Tibial nerve (tissue), 4 donors: Measurements from ENCODE around the gene CLEC16A. TPM values are rescaled to one million over a fixed set of nuclear protein-coding genes. Genes with fewer than 3 reads are reported as not detected.

Experiments
- DNase-seq, 2 donors: peaks; one replicate each; pipeline ENCODE4 v3.0.0-alpha.2; 2019; ENCODE audit warnings: low spot score in 2 of 2
- H3K27ac ChIP-seq, 4 donors: fragments of 200-600 bp; sonication (generic) in 3 of 4; one replicate each; pipeline ENCODE4 v1.5.1; 2017 to 2019; ENCODE audit warnings: mild to moderate bottlenecking in 1 of 4
- H3K27me3 ChIP-seq, 2 donors: fragments of 200-600 bp; sonication (generic) in 1 of 2; one replicate each; pipeline versions ENCODE4 v1.5.1 to v1.6.0; 2017 to 2019
- H3K36me3 ChIP-seq, 3 donors: fragments of 200-600 bp; sonication (generic); one replicate each; pipeline ENCODE4 v1.5.1; 2018 to 2019
- H3K4me1 ChIP-seq, 4 donors: fragments of 200-600 bp; sonication (generic) in 3 of 4; one replicate each; pipeline ENCODE4 v1.5.1; 2017 to 2019
- H3K4me3 ChIP-seq, 4 donors: fragments of 200-600 bp; sonication (generic) in 3 of 4; one replicate each; pipeline ENCODE4 v1.5.1; 2017 to 2019; ENCODE audit warnings: mild to moderate bottlenecking in 1 of 4, moderate library complexity in 1 of 4
- H3K9me3 ChIP-seq, 4 donors: fragments of 200-600 bp; sonication (generic) in 3 of 4; one replicate each; pipeline ENCODE4 v1.5.1; 2017 to 2019
- EP300 ChIP-seq, 2 donors: sonication (generic); formaldehyde crosslinking; IDR thresholded peaks; one replicate each; pipeline ENCODE4 v1.6.1; 2017; ENCODE audit warnings: antibody characterized with exemption in 2 of 2, mild to moderate bottlenecking in 1 of 2
- POLR2A ChIP-seq, 2 donors: fragments of 450-650 bp; IDR thresholded peaks; one replicate each; pipeline ENCODE4 v1.6.1; 2017; ENCODE audit warnings: antibody characterized with exemption in 2 of 2, mild to moderate bottlenecking in 2 of 2, moderate library complexity in 2 of 2
- WGBS, 2 donors: methylation state at CpG; one replicate each; pipeline ENCODE4 v1.1.5; 2018; 5-methylcytosine and 5-hydroxymethylcytosine counted together
- total RNA-seq, 4 donors: library from RNA; depleted of rRNA; stranded (reverse); fragments of >200 nt; gene quantifications; one replicate each; pipeline ENCODE4 v1.1.0, GENCODE V29; 2016
- TF ChIP-seq, protein P1 (sequence below), 5 experiments: fragments of 200-600 bp in 3 of 5; fragments of 450-650 bp in 2 of 5; sonication (generic) in 3 of 5; IDR thresholded peaks; one replicate each; pipeline ENCODE4 v1.5.1; 2016 to 2019; ENCODE audit warnings: antibody characterized with exemption in 5 of 5, mild to moderate bottlenecking in 3 of 5, moderate library complexity in 2 of 5

CLEC16A gene
- total RNA-seq, 4 donors from 2014 or later: 37.4 to 70.2 (median 55.2) TPM

- WGBS, 2 donors: 95 to 96% methylated on average over 11 of the region's 11 CpGs
- no peak overlapping the region for H3K27ac ChIP-seq
- no peaks in the 10 kb centered on the region for H3K27me3 ChIP-seq
- no peak overlapping the region for H3K4me3 ChIP-seq
- peaks cover 0 to 64% (median 0%) of the 10 kb centered on the region in 3 donors for H3K36me3 ChIP-seq
- no peaks in the 10 kb centered on the region for H3K9me3 ChIP-seq
- no peaks in the 10 kb centered on the region for H3K4me1 ChIP-seq
- TF ChIP-seq, protein P1, sequence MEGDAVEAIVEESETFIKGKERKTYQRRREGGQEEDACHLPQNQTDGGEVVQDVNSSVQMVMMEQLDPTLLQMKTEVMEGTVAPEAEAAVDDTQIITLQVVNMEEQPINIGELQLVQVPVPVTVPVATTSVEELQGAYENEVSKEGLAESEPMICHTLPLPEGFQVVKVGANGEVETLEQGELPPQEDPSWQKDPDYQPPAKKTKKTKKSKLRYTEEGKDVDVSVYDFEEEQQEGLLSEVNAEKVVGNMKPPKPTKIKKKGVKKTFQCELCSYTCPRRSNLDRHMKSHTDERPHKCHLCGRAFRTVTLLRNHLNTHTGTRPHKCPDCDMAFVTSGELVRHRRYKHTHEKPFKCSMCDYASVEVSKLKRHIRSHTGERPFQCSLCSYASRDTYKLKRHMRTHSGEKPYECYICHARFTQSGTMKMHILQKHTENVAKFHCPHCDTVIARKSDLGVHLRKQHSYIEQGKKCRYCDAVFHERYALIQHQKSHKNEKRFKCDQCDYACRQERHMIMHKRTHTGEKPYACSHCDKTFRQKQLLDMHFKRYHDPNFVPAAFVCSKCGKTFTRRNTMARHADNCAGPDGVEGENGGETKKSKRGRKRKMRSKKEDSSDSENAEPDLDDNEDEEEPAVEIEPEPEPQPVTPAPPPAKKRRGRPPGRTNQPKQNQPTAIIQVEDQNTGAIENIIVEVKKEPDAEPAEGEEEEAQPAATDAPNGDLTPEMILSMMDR (IDR thresholded peaks at IDR 0.05): no peak
- TF ChIP-seq POLR2A (IDR thresholded peaks at IDR 0.05) (no peak), EP300 (IDR thresholded peaks at IDR 0.05) (no peak)
- DNase-seq: no peak
Measured at GRCh38 chr16:11175787-11176341, 231.5 kb downstream of the CLEC16A start.

DNA sequence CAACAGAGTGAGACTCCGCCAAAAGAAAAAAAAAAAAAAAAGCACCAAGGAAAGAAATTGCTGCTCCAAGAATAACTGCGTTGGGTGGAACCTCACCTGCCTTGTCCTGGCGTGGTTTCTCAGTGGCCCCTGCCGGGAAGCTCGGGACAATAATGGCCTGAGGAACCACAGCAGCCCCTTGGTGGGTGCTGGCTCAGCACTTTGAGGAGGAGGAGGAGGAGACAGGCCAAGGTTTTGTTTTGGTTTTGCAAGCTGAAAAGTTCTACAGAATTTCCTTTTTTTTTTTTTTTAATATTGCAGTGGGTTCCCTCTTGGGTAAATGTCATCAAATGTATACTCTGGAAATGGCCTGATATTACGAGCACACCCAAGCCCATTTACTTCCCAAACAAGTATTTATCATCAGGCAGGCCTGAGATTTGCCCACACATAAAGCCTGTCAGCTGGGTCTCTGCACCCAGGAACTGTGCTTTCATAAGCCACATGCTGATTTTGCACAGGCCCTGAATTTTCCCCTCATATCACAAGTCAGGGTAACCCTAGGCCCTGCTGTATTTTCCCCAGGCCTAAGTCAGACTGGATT is 233.3 kb downstream of the CLEC16A start:
- H3K27ac ChIP-seq: no peak overlapping the region
- H3K36me3 ChIP-seq: peaks cover 0 to 66% (median 0%) of the 10 kb centered on the region in 3 donors
- H3K27me3 ChIP-seq: no peaks in the 10 kb centered on the region
- no peak for TF ChIP-seq EP300 (IDR thresholded peaks at IDR 0.05)
- TF ChIP-seq POLR2A (IDR thresholded peaks at IDR 0.05): no peak
- TF ChIP-seq, protein P1 (IDR thresholded peaks at IDR 0.05): no peak
- no peak for DNase-seq
- no peaks in the 10 kb centered on the region for H3K9me3 ChIP-seq
- no peak overlapping the region for H3K4me3 ChIP-seq
- 94% methylated on average over 6 of the region's 6 CpGs for WGBS, 2 donors
- H3K4me1 ChIP-seq: peaks cover 0 to 2% (median 0%) of the 10 kb centered on the region in 4 donors

DNA sequence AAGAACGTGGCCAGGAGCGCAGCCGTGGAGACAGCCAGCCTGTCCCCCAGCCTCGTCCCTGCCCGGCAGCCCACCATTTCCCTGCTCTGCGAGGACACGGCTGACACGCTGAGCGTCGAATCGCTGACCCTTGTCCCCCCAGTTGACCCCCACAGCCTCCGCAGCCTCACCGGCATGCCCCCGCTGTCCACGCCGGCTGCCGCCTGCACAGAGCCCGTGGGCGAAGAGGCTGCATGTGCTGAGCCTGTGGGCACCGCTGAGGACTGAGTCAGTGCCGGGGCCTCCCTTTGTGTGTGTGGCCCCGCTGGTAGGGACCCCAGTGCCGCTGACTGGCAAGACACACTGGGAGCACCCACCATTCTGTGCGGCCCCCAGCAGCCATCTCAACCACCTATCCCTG is 234.1 kb downstream of the CLEC16A start:
- DNase-seq: no peak
- TF ChIP-seq EP300 (IDR thresholded peaks at IDR 0.05) (no peak), POLR2A (IDR thresholded peaks at IDR 0.05) (no peak)
- TF ChIP-seq, protein P1 (IDR thresholded peaks at IDR 0.05): no peak
- Histone ChIP-seq H3K36me3 (peaks cover 0 to 60% (median 0%) of the 10 kb centered on the region in 3 donors), H3K4me3 (no peak overlapping the region), H3K9me3 (no peaks in the 10 kb centered on the region), H3K4me1 (peaks cover 0 to 5% (median 0%) of the 10 kb centered on the region in 4 donors), H3K27ac (no peak overlapping the region), H3K27me3 (no peaks in the 10 kb centered on the region)
- 92 to 95% methylated on average over 15 to 16 of the region's 24 CpGs for WGBS, 2 donors

- Histone ChIP-seq H3K4me1 (peaks cover 0 to 5% (median 0%) of the 10 kb centered on the region in 4 donors), H3K4me3 (no peak overlapping the region), H3K9me3 (no peaks in the 10 kb centered on the region), H3K36me3 (peaks cover 0 to 49% (median 0%) of the 10 kb centered on the region in 3 donors), H3K27me3 (no peaks in the 10 kb centered on the region), H3K27ac (no peak overlapping the region)
- no peak for TF ChIP-seq EP300 (IDR thresholded peaks at IDR 0.05)
- TF ChIP-seq, protein P1 (IDR thresholded peaks at IDR 0.05): no peak
- no peak for DNase-seq
- 93 to 95% methylated on average over 8 of the region's 8 CpGs for WGBS, 2 donors
Measured at GRCh38 chr16:11179574-11179973, 235.2 kb downstream of the CLEC16A start.

GRCh38 chr16:11180489-11180888 is 236.1 kb downstream of the CLEC16A start:
- Histone ChIP-seq H3K36me3 (peaks cover 0 to 44% (median 0%) of the 10 kb centered on the region in 3 donors), H3K9me3 (no peaks in the 10 kb centered on the region), H3K4me1 (peaks cover 0 to 5% (median 0%) of the 10 kb centered on the region in 4 donors), H3K27ac (no peak overlapping the region), H3K4me3 (no peak overlapping the region), H3K27me3 (no peaks in the 10 kb centered on the region)
- TF ChIP-seq, protein P1 (IDR thresholded peaks at IDR 0.05): no peak
- no peak for TF ChIP-seq POLR2A (IDR thresholded peaks at IDR 0.05)
- no peak for TF ChIP-seq EP300 (IDR thresholded peaks at IDR 0.05)
- no peak for DNase-seq
- 85 to 86% methylated on average over 6 of the region's 6 CpGs for WGBS, 2 donors
